ENCODE data around the gene SYNE1.
"Not testable (repeated sequence)": the region's sequence is repeated elsewhere in the genome, so short reads cannot be mapped to it uniquely, and the experiment has no call there.

The SYNE1 gene

DNA sequence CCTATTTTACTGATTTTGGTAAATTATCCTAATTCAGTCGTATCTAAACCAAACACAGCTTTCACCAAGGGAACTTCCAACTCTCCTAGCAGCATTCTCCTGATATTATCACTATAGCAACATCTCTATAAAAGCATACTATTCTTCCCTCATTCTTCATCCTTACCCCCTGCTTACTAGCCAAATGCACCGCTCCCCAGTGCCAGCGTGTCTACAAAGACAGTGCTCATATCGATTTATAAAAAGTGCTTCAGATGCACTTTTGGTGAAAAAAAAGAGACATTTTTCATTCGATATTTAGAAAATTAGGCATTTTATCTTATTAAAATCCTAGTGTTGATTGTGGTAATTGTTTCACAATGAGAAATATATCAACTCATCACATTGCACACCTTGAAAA, 74.0 kb downstream of the SYNE1 start:
- DNase-seq (ENCODE audit: low read depth), result no peak

DNA sequence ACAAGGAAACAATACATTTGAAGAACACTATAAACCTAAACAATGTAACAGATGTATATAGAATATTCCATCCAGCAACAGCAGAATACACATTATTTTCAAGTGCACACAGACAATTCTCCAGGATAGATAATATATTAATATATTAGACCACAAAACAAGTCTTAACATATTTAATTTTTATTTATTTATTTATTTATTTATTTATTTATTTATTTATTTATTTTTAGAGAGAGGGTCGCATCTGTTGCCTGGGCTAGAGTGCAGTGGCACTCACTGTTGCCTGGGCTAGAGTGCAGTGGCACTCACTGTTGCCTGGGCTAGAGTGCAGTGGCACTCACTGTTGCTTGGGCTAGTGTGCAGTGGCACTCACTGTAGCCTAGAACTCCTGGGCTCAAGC, 78.4 kb downstream of the SYNE1 start:
- not testable (repeated sequence) for DNase-seq (ENCODE audit: low read depth)

DNA sequence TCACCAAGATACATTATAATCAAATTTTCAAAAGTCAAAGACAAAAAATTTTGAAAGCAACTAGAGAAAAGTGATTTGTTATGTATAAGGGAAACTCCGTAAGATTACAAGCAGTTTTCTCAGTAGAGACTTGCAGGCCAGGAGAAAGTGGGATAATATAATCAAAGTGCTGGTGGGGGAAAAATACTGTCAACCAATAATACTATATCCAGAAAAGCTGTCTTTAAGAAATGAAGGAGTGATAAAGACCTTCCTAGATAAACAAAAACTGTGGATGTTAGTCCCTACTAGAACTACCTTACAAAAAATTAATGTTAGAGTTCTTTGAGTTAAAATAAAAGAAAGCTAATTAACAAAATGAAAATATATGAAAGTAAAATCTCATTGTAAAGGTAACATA, 79.7 kb downstream of the SYNE1 start:
- no peak for DNase-seq (ENCODE audit: low read depth)

DNA sequence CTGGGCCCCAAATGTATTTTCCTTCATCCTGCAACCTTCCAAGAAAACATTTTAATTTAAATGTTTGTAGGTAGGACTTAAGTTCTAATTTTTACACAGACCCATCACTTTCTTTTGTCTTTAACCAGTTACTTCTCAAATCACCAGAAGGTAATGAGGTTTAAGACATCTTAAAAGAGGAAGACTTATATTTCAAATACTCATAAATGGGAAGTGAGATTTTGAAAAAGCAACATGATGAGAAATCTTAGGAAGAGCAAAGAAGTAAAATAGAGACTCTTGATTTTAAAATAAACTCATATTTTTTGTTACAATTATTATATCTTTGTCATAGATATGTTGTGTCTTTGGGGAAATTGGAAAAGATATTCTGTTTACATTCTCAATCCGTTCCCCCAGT, 82.3 kb downstream of the SYNE1 start:
- no peak for DNase-seq (ENCODE audit: low read depth)

DNA sequence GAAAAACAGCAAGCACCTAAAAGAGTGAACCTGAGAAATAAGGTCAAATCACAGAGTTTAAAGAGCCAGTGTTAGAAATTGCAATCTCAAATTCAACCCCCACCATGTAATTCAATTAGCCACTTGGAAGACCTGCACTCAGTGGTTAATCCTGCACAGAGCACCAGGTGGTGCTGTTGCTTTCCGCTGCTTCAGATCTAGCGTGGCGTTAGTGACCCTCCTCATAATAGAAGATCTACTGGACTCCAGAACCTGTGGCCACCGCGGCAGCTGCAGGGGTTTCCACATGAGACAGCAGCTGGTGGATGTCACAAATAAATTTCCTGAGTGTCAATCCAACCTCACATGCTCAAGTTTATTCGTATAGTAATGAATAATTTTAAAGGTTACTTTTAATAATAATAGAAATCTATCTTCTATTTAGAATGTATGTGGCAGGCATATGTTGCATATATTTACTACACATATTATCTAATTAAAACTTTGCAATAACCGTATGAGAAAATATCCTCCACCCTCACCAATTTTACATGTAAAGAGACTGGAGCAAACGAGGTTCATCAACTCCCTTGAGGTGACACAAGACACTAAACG, 84.4 kb downstream of the SYNE1 start:
- DNase-seq (ENCODE audit: low read depth), result no peak

DNA sequence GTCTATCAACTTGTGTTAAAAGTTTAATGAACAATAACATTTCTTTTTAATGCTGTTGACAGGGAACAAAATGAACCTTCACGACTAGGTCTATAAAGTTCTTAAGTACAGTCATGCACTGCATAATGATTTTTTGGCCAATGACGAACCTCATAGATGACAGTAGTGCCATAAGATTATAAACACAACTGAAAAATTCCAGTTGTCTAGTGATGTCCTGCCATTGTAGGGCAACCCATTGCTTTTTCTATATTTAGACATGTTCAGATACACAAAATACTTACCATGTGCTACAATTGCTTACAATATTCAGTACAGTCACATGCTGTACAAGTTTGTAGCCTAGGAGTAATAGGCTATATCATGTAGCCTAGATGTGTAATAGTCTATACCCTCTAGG, 93.6 kb downstream of the SYNE1 start:
- DNase-seq (ENCODE audit: low read depth), result no peak

DNA sequence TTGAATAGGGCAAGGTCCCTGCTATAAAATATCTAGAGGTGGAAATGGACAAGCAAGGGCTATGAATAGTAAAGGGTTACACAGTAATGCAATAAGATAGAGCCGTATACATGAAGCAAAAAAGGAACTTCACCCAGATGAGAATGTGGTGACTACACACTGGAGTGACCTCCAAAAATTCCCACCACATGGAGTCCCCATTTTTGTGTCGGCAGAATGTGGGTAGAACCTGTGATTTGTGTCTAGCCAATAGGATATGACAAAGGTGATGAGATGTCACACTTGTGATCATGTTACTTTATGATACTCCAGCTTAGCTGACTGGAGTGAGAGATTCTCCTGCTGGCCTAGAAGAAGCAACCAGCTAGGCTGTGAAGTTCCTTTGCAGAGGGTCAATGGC, 96.8 kb downstream of the SYNE1 start:
- no peak for DNase-seq (ENCODE audit: low read depth)

DNA sequence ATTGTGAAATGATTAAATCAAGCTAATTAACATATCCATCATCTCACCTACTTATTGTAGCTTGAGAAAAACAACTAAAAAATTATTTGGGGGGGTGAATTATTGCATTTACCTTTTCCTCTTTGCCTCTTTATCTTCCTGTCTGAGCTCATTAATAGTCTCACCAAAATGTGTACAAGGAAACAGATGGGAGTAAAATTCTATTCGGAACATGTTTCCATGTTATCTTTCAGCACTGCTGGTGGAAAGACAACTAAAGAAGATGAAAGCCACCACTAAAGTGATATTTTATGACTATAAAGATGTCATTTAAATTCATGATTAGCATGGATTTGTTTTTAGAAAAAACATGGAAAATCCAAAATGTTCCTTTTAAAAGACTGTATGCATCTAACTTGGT, 102.6 kb downstream of the SYNE1 start:
- no peak for DNase-seq (ENCODE audit: low read depth)

DNA sequence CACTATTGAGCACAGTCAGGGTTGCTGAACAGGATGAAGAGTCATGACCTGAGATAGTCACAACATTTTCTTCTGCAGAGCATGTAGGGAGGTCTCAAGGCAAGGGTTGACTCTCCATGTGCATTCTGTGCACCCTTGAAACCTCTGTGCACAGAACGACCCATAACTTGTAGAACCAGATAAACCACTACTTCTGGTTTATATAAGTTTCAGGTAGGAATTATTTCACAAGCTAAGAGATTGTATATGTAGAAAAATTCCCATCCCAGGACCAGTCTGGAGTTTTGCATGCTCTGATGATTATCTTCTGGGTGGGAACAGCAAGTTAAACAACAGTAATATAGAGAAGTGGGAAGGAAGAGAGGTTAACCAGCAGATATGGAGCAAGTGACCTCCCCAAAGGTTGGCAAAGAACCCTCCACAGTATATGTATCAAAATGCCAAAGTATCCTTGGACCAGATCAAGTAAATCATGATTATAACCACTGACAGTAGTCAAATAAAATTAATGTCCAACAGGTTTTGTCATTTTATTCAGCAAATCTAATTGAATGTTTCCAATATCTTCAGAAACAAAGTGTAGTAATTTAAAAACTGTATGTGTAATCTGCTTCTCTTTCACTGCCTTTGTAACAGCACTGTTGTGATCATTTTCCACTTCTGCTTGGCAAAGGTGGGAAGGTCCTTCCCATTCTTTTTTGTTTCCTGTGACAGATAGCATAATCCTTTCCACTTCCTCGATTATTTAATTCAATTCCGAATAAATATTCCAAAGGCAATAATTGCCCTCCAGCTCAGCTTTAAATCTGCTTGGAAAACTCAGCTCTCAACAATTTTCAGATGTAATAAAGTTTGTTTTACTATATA, 104.4 kb downstream of the SYNE1 start:
- no peak for DNase-seq (ENCODE audit: low read depth)

DNA sequence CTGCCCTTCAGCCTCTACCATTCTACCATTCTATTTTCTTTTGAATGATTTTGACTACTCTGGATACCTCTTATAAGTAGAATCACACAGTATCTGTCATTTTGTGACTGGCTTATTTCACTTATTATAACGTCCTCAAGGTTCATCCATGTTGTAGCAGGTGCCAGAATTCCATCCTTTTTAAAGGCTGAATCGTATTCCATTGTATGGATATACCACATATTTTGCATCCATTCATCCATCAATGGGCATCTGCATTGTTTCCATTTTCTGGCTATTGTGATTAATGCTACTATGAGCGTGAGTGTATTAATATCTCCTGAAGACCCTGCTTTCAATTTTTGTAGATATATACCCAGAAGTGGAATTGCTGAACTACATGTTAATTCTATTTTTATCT, 105.5 kb downstream of the SYNE1 start:
- no peak for DNase-seq (ENCODE audit: low read depth)

DNA sequence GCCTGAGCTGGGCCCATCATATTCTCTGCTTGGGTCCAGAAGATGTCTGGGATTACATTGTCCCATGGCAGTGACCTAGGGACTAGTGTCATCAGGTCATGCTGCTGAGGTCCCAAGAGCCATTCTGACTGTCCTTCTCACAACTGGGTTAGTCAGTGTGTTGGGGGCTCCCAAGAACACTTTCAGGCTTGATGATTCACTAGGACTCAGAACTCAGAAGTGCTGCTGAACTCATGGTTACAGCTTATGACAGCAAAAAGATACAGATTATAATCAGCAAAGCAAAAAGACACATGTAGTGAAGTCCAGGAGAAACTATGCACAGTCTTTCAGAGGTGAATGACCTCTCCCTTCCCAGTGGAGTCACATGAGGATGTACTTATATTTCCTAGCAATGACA, 107.8 kb downstream of the SYNE1 start:
- DNase-seq (ENCODE audit: low read depth), result no peak

DNA sequence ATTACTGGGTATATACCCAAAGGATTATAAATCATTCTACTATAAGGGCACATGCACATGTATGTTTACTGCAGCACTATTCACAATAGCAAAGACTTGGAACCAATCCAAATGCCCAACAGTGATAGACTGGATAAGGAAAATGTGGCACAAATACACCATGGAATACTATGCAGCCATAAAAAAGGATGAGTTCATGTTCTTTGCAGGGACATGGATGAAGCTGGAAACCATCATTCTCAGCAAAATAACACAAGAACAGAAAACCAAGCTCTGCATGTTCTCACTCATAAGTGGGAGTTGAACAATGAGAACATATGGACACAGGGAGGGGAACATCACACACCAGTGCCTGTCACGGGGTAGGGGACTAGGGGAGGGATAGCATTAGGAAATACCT, 123.0 kb downstream of the SYNE1 start:
- DNase-seq (ENCODE audit: low read depth), result not testable (repeated sequence)

DNA sequence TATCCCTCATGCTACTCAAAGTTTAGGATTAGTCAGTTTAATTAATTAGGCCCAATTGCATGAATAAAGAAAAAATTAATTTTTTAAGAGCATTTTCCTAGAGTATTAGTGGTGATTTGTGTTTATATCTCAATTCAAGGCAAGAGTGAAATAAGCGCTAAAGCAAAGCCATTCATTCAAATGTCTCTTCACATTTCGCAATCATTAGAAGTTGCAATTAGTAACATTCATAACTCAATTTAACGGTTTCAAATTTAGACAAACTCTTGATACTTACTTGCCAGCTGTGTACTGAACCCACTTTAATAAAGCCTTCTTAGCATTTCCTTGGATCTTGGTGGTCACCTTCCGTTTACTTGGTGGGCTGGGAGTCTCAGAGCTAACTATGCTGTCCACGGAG, 127.2 kb downstream of the SYNE1 start:
- DNase-seq (ENCODE audit: low read depth), result no peak

DNA sequence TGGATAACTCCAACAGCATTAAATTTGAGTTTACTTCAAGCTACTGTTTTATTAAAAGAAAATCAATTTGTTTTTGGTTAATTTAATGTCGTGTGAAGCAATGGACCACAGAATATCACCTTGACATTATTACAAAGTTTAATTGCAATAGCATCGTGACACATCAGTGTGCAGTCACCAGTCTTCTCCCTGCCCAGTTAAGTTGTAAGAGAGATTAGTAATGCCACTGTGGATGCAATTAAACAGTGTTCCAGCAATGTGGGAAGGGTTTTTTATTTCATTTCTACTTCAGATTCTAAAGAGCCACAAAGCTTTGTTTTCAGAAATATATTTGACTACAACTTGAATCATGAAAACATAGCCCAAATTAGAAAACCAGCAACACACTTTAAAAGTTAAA, 128.7 kb downstream of the SYNE1 start:
- DNase-seq (ENCODE audit: low read depth), result no peak

DNA sequence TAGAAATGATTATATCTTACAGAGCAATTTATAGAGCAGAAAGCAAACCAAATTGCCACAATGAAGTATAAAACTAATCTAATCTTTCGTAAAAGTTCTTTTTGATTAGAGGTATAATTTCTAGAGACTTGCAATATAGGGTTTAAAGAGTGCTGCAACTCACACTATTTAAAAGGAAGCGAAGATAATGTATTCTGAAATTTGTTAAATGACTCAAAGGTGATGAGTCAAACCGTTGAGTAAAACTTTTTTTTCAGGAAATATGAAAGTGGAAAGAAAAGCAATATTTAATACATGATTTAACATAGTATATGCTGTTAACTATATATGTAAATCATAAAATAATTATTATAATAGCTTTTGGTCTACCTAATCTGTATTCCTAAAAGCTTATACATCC, 133.6 kb downstream of the SYNE1 start:
- DNase-seq (ENCODE audit: low read depth), result no peak

DNA sequence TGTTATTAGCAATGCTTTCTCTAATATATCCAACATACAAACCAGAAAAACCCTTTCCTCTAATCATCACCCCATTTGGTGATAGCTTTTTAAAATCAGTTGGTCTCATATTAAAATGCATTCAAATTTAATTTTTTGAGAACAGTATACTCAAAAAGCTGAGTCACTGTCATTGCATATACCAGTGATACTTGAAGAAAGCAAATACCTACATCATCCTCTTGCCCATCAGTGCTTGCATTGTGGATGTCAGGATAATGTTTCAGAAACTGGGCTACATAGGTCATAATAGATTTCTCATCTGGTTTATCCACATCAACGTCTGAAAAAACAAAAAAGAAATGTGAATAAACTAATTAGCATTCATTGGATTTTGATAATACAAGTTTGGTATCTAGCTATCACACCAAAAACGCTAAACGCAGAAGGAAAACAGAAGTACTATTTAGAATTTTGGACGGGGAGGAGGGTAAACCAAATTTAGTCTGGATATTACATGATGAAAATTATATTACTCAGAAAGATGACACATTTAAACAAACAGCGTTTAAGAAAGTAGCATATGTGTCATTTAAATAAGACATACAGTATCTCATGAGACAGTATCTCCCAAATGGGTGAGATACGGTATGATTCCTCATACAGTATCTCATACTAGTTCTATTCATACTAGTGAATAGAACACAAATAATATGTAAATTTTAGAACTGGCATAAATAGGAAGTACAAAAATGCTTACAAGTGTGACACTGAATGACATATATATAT, 134.6 kb downstream of the SYNE1 start:
- DNase-seq (ENCODE audit: low read depth), result no peak

DNA sequence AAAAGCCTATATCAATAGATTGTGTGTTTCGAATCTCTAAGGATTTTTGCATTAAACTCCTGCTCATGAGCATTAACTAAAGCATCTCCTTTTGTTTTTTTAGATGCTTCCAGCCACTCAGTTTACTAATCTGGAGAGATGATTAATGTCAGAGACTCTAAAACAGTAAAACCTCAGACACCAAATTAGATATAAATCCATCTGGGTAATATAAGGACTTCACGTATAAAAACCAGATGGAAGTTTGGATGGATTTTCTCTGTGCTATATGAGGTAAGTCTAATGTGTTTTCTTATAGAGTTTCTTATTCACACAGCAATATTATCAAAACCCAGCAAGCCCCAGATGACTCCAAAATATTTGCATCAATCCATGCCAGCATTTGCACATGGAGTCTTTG, 137.2 kb downstream of the SYNE1 start:
- no peak for DNase-seq (ENCODE audit: low read depth)

DNA sequence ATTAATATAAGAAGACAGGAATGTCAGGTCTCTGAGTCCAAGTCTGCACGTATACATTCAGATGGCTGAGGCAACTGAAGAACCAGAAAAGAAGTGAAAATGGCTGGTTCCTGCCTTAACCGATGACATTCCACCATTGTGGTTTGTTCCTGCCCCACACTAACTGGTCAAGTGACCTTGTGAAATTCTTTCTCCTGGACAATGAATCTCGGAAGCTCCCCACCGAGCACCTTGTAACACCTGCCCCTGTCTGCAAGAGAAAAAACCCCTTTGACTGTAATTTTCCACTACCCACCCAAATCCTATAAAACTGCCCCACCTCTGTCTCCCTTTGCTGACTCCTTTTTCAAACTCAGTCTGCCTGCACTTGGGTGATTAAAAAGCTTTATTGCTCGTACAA, 140.4 kb downstream of the SYNE1 start:
- DNase-seq (ENCODE audit: low read depth), result no peak

DNA sequence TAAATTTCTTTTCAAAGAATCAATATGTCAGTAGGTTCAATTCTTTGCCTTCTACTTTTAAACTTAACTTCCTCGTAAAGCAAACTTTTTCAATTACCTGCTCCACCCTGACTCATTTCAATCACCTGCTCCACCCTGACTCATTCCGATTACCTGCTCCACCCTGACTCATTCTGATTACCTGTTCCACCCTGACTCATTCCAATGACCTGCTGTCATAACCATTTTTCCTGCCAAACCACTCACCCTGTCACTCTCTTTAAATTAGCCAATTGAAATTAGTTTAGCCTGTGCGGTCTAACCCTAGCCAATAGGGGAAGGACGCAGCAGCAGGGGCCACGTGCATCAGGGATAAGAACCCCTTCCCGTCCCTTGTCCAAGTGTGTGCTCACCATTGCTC, 141.7 kb downstream of the SYNE1 start:
- not testable (repeated sequence) for DNase-seq (ENCODE audit: low read depth)

DNA sequence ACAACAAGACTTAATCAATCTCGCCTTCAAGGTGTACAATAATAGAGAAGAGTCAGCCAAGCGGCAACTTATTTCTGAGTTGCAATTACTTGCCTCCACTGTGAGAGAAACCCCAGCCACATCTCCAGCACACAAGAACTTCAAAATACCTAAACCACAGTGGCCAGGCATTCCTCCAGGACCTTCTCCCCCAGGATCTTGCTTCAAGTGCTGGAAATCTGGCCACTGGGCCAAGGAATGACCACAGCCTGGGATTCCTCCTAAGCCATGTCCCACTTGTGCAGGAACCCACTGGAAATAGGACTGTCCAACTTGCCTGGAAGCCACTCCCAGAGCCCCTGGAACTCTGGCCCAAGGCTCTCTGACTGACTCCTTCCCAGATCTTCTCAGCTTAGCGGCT, 144.9 kb downstream of the SYNE1 start:
- DNase-seq (ENCODE audit: low read depth), result not testable (repeated sequence)

DNA sequence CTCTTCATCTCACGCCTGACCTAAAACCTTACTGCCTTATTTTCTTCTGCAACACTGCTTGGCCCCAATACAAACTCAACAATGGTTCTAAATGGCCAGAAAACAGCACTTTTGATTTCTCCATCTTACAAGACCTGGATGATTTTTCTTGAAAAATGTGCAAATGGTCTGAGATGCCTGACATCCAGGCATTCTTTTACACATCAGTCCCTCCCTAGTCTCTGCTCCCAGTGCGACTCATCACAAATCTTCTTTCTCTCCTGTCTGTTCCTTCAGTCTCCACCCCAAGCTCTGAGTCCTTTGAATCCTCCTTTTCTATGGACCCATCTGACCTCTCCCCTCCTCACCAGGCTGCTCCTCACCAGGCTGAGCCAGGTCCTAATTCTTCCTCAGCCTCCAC, 145.7 kb downstream of the SYNE1 start:
- not testable (repeated sequence) for DNase-seq (ENCODE audit: low read depth)

DNA sequence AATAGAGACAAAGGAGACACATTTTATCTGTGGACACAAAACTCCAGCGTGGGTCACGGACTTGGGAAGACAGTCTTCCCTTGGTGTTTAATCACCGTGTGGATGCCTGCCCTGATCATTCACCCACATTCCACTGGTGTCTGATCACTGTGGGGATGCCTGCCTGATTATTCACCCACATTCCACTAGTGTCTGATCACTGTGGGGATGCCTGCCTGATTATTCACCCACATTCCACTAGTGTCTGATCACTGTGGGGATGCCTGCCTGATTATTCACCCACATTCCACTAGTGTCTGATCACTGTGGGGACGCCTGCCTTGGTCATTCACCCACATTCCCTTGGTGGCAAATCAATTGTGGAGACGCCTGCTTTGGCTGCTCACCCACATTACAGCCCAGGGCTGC, 146.2 kb downstream of the SYNE1 start:
- DNase-seq (ENCODE audit: low read depth), result not testable (repeated sequence)

DNA sequence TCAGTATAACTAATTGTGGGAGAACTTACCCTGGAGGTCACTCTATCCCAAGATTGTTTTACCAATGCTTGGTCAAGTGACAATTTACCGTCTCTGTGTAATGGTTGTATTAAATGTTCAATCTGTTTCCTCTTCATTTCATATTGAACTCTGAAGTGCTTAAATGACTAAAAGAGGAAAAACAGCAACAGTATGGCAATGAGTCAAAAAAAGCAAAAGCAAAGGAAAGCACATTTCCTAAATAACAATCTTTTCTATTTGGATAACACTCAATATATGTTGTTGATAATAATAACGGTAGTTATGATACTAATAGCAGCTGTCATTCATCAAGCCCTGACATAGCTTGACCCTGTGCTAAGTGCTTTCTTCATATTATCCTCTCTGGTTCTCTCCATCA, 152.4 kb downstream of the SYNE1 start:
- no peak for DNase-seq (ENCODE audit: low read depth)

All from stimulated activated CD4-positive, alpha-beta T cell treated with anti-CD3 and anti-CD28 coated beads, Interleukin-2, amount 100 ng/mL, for 4 hours (primary cell).